ENCODE data around the gene CDC73.

CDC73 gene

DNA sequence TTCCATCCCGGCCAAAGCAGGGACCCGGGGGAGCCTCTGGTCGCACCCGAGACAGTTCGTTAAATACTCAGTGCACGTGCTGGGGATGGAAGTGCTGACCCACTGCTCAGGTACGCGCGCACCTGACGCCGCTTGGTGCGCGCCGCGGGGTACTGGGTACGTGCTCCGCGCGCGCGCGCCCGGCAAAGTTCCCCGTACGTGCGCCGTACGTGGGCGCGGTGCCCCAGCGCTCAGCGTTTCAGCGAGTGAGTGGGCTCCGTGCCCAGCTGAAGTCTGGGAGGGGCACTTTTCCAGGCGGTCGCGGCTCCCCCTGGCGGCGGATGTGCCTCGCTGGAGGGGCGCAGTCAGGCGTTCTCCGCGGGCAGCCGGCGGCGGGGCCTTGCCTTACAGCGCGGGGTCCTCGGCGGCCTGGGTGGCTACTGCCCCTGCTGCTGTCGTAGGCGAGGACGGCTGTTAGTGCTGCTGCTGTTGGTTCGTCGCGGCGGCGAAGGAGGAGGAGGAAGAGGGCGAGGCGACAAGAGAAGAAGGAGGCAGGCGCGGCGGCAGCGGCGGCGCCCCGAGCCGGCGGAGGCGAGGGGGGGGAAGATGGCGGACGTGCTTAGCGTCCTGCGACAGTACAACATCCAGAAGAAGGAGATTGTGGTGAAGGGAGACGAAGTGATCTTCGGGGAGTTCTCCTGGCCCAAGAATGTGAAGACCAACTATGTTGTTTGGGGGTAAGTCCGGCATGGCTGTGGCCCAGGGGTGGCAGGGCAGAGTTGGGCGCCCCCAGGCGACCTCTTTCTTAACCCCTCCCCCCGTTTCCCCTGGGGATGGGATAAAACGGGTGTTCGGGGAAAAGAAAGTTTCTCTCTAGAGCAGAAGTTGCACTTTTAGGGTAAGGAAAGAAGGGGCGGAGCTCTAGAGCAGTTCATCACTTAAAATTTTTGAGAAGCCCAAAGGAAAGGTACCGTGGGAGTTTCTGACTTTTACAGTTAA is at the start of gene CDC73:
Gene CDC73 (plus strand): TSS at position 416 of the 978 bp plus-strand sequence. CDS start 170 bp downstream, at position 586.
- in situ Hi-C loops (cut with HindIII; ENCODE audit: low sequenced_read_pairs) = no loop called here

DNA sequence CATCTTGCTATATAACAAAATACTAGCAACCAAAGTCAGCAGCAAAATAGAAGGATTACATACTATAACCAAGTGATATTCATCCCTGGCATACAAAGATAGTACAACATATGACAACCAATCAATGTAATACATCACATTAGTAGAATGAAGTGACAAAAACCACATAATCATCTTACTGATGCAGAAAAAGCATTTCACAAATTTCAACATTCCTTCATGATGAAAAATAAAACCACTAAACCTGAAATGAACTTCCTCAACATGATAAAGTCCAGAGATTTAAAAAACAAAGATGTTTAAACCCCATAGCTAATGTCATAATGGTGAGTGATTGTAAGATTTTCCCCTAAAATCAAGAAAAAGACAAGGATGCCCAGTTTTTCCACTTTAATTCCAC is 43.8 kb upstream of the CDC73 start:
- in situ Hi-C loops (cut with HindIII; ENCODE audit: low sequenced_read_pairs) = no loop called here

DNA sequence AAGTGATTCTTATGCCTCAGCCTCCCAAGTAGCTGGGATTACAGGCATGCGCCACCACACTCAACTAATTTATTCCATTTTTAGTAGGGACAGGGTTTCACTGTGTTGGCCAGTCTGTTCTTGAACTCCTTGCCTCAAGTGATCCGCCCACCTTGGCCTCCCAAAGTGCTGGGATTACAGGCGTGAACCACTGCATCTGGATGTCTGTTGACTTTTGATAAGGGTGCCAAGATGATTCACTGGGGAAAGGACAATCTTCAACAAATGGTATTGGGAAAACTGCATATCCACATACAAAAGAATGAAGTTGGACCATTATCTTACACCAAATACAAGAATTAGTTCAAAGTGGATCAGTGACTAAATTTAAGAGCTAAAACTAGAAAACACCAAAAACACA is 42.6 kb upstream of the CDC73 start:
- in situ Hi-C loops (cut with HindIII; ENCODE audit: low sequenced_read_pairs) = no loop called here

DNA sequence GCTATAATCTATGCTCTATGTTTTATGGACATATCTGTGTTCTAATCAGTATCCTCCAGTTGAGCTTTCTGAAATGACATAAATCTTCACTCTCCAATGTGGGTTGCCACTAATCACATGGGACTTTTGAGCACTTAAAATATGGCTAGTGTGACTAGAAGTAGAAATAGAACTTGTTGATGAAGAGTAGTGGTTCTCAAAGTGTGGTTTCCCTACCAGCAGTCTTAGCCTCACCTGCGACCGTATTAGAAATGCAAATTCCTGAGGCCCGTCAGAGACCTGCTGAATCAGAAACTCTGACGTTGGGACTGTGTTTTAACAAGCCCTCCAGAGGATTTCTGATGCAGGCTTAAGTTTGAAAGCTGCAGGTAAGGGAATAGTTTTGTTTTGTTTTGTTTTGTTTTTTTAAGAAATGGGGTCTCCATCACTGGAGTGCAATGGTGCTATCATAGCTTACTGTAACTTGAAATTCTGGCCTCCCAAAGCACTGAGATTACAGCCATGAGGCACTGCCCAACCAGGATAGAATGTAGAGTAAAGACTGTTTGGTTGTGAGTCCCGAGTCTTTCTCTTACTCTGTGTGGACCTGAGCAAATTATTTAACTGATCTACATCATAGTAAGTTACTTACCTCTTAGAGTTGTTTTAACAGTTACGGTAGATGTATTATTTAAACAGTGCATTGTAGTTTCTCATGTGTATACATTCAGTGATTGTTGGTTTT is 38.3 kb upstream of the CDC73 start:
- in situ Hi-C loops (cut with HindIII; ENCODE audit: low sequenced_read_pairs) = no loop called here

DNA sequence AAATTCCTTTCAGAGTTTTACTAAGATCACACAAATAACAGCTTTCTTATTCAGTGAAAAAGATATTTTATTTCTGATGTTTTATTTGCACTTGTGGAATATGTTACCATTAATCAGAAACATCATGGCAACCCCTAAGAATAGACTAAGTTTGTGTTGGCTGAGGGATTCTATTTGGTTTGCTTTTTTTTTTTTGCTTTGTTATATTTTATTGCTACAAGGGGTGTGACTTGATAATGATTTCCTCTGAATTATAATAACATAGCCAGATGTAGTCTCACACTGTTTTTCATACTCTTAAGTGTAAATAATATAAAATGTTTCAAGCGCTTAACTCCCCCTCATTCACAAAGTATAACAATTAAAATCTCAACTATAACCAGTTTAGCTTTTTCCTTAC is 36.6 kb upstream of the CDC73 start:
- in situ Hi-C loops (cut with HindIII; ENCODE audit: low sequenced_read_pairs) = no loop called here

DNA sequence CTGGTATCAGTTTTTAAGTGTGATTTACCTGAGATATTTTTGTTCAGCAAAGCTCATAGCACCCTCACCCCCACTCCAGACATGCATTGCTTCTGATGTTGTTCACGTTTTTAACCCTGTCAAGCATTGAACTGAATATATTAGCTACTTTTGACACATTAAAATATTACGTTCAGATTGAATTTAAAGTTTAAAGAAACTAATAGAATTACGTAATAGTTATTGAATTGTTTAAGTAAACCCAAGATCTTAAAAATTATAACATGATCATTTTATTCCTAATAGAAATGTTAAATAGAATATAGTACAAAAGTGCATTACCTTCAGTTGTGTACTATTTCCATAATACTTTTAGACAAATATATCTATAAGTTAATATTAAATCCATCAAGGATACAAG is 35.5 kb upstream of the CDC73 start:
- in situ Hi-C loops (cut with HindIII; ENCODE audit: low sequenced_read_pairs) = no loop called here

DNA sequence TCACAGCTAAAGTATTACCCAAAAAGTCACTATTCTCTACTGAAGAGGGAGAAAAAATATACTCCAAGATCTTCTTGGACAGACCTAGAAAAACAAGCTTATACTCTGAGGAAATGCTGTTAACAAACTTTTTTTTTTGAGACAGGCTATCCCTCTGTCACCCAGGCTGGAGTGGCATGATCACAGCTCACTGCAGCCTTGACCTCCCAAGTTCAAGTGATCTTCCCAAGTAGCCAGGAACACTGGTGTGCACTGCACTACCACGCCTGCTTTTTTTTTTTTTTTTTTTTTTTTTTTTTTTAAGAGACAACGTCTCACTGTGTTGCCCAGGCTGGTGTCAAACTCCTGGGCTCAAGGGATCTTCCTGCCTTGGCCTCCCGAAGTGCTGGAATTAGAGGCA is 33.9 kb upstream of the CDC73 start:
- in situ Hi-C loops (cut with HindIII; ENCODE audit: low sequenced_read_pairs) = no loop called here

DNA sequence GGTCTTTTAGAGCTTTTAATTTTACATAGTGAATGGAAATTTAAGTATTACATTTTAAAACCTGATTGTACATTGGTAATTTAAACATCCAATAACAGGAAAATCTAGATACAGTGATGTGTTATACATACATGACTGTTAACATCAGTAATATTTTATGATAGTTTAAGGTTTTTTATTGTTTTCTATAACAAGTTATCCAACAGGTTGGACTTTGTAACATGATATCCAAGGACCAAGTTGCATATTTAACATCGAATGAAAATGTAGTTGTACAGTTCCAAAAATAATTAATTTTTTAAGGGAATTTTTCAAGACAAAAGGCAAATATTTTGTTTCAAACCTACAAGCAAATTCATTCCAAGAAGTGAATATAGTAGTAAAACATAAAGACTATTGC is 31.0 kb upstream of the CDC73 start:
- in situ Hi-C loops (cut with HindIII; ENCODE audit: low sequenced_read_pairs) = no loop called here

DNA sequence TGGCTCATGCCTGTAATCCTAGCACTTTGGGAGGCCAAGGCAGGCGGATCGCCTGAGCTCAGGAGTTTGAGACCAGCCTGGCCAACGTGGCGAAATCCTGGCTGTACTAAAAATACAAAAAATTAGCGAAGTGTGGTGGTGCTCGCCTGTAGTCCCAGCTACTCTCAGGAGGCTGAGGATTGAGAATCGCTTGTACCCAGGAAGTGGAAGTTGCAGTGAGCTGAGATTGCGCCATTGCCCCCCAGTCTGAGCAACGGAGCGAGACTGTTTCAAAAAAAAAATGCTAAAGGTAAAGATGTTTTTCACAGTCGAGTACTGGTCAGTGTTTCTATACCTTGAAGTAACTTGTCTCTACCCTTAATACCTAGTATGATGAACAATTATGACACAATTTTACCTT is 27.7 kb upstream of the CDC73 start:
- in situ Hi-C loops (cut with HindIII; ENCODE audit: low sequenced_read_pairs) = no loop called here

DNA sequence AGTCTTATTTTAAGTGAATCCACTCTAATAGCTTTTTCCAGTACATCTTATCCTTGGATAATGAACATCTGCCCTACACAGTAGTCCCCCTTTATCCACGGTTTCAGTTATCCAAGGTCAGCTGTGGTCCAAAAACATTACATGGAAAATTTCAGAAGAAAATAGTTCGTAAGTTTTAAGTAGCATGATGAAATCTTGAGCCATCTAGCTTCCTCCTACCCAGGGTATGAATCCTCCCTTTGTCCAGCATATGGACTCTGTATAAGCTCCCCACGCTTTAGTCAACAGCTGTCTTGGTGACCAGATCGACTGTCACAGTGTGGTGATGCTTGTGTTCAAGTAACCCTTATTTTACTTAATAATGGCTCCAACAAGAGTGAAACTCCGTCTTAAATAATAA is 19.2 kb upstream of the CDC73 start:
- in situ Hi-C loops (cut with HindIII; ENCODE audit: low sequenced_read_pairs) = no loop called here

DNA sequence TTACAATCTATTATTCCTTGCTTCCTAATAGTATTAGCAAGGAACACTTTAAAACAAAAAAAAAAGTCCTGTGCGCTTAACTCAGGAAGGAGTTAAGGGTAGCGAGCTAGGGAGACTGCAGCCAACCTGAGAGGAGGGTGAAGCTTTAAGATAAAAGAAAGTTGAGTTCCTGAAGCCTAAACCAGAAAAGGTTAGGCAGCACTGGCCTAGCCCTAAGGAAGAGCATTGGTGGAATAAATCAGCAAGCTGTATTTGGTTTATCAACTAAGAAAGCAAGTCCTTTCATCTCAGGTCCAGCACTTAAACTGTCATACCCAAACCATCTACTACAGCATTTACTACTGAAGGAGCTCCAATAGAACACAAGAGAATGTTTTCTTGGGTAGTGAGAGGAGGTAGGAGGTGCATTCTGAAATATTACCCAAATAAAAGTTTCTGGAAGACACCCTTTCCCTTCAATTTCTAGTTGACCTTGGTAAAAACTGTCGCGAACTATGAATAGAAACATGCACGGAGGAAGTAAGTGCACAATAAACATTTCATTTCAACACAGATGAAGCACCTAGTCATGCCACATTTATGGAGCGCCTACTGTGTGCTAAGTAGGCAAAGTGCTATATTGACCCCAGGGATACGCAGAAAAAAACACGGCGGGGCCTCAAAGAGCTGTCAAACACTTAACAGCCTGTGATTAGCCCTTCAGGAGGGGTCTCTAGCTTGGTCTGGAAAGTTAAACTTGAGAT is 17.9 kb upstream of the CDC73 start:
- in situ Hi-C loops (cut with HindIII; ENCODE audit: low sequenced_read_pairs) = no loop called here

DNA sequence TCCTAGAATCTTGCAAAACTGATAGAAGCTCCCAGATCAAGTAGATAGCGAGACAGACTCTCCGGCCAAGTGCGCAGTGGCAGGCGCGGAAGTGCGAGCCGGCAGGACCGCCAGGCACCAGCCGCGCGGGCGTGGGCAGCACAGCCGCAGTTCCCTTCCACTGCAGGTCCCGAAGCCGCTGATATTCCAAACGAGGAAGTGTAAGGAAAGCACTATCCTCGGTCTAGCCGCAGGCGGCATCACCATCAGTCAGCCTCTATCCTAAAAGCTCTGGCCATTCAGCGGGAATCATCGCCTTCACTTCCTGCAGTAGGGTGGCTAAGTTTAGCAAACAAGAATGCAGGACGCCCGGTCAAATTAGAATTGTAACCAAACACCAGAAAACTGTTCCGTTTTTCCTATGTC is 17.3 kb upstream of the CDC73 start:
- in situ Hi-C loops (cut with HindIII; ENCODE audit: low sequenced_read_pairs) = no loop called here

DNA sequence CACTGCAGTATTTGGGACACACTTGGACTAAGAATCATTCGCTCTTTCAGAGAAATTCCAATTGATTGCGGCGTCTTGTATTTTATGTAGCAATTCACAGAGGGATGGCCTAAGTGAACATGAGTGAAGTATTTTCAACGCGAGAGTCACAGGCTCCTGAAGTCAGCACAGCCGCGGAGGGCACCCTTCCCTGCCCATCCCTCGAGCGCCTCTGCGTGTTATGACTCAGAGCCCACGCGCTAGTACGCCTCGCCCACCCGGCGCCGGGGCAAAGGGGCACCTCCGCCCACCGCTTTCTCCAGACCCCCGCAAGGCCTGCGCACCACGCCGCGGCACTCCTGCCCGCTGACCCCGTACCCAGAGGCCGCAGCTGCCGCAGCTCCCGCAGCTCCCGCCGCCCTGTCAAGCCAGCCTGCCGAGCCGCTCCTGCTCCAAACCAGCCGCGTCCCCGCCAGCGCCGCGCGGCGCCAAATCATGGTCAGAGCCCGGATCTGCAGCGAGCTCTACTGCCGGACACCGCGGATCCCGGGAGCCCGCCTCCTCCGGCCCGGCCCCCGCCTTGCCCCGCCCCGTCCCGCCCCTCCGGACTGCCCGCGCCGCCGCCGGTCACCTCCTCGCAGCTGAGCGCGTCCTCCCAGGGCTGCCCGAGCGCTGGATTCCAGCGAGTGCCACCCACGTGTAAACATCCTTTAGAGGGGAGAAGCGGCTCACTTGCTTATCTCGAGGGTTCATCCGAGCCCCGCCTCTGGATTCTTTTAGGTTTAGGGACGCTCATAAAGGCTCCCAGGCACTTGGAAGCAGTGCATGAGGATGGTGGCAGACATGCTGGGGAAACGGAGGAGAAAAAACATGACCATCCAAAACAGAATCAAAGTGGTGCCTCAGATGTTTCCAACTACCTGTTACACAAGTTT is 16.7 kb upstream of the CDC73 start, which contains the start of gene GLRX2:
Gene GLRX2 (minus strand): TSS at position 508 of the 914 bp plus-strand sequence. CDS start 32 bp downstream, at position 476.
- in situ Hi-C loops (cut with HindIII; ENCODE audit: low sequenced_read_pairs) = no loop called here

DNA sequence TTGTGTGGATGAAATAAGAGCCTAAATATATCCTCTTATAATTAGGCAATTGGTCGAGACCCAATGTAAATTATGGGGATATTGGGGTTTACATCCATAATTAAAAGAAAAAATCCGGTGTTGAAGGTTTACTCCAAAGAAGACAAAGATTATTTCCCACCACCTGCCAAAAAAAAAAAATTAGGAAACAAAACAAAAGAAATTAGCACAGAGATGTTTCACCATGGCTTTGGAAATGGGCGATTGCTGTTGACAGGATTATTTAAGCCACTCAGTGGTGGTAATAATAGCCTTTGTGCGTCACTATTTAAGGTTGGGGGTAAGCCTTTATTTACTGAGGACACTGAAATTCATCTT is 16.0 kb upstream of the CDC73 start:
- in situ Hi-C loops (cut with HindIII; ENCODE audit: low sequenced_read_pairs) = no loop called here

DNA sequence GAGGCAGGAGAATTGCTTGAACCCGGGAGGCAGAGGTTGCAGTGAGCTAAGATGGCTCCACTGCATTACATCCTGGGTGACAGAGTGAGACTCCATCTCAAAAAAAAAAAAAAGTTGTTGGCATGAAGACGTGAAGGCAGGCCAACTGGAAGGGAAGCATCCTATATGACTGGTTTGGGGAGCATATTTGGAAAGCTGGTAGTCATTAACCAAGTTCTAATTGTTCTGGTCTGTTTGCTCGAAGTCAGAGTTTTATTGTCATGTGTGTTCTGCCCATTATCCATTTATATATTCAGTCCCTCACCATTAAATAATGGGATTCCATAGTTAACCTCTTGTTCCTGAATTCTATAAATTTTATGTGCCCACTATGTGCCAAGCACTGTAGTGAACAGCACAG is 13.4 kb upstream of the CDC73 start:
- in situ Hi-C loops (cut with HindIII; ENCODE audit: low sequenced_read_pairs) = no loop called here

DNA sequence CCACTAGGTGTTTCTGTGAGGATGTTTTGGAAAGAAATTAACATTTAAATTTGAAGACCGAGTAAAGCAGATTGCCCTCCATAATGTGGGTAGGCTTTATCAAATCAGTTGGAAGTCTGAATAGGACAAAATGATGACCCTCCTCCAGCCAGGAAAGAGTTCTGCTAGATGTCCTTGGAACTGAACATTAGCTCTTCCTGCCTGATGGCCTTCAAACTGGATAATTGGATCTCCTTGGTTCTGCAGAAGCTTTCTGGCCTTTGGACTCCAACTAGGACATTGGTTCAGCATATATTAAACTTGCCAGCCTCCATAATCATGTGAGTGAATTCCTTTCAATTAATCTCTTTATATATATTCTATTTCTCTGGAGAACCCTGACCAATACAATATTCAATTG is 12.2 kb upstream of the CDC73 start:
- in situ Hi-C loops (cut with HindIII; ENCODE audit: low sequenced_read_pairs) = no loop called here

DNA sequence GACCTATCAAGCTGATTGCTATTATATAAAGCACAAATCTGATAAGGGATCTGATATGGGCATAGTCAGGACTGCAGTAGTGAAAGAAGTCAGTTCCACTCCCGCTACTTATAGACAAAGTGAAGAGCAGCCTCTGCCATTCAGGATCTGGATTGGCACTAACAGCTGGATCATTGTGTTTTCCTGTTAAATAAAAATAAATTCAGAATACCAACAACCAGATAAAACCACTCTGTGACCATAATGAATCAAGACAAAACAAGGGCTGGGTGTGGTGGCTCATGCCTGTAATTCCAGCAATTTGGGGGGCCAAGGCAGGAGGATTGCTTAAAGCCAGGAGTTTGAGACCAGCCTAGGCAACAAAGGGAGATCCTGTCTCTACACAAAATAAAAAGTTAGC is 11.6 kb upstream of the CDC73 start:
- in situ Hi-C loops (cut with HindIII; ENCODE audit: low sequenced_read_pairs) = no loop called here

DNA sequence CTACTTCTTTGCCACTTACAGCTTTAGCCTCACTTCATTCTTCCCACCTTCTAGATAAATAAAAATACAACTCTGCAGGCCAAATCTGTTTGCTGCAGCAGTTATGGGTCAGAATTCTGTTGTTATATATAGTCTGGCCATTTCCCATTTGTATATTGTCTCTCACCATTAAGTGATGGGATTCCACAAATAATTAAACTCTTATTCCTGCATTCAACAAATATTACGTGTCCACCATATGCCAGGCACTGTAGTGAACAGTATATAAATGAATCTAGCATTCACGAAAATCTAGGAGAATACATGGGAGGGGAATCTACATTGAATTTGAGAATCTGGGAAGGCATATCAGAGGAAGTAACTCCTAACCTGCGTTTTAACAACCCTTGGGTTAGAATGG is 11.0 kb upstream of the CDC73 start:
- in situ Hi-C loops (cut with HindIII; ENCODE audit: low sequenced_read_pairs) = no loop called here

DNA sequence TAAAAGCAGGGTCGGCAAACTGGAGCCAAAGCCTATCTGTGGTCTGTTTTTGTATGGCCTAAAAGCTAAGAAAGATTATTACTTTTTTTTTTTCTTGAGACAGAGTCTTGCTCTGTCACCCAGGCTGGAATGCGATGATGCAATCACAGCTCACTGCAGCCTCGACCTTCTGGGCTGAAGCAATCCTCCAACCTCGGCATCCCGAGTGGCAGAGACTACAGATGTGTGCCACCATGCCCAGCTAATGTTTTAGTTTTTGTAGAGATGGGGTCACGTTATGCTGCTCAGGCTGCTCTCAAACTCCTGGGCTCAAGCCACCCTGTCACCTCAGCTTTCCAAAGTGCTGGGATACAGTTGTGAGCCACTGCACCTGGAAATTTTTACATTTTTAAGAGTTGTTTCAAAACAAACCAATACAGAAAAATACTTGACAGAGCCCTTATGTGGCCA is 10.2 kb upstream of the CDC73 start:
- in situ Hi-C loops (cut with HindIII; ENCODE audit: low sequenced_read_pairs) = no loop called here

DNA sequence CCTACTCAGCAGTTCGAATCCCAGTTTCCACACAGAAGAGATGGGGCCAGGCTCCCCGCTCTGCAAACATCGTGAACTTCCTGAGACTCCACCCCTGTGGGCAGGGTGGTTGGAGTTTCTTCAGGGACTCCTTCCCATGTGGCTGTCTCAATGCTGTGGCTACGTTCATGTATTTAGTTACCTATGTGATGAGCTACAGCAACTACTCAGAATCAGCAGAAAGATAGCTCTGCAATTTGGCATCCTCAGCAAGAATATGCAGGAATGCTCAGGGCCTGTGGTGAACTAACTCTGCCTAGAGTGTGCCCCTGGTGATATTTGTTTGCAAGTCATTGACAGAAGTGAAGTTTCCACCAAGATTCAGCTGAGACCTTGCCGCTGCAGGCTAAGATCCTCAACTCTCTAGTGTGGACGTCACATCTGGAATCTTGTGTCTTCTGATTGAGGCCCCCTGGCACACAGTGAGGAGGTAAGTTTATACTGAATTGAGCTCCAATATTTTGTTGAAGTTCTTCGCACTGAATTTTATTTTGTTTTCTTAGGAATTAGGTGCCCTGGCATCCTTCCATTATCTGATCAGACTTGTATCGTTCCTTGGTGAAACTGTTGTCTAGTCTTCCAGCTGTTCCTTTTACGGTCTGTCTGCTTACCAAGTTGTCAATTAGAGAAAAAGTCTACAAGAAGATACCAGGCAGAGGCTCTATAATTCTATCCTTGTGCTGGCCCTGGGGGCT is 8.4 kb upstream of the CDC73 start:
- in situ Hi-C loops (cut with HindIII; ENCODE audit: low sequenced_read_pairs) = no loop called here

Measured in DLD1 (cell line).